Right hindlimb (tissue), 1 donor: ENCODE measurements around the gene CD101.
"Not testable (repeated sequence)": the region's sequence is repeated elsewhere in the genome, so short reads cannot be mapped to it uniquely, and the experiment has no call there.

ENCODE experiments used
- DNase-seq: peaks from one replicate; pipeline ENCODE4 v3.0.0-alpha.2; 2018

CD101 gene, protein sequence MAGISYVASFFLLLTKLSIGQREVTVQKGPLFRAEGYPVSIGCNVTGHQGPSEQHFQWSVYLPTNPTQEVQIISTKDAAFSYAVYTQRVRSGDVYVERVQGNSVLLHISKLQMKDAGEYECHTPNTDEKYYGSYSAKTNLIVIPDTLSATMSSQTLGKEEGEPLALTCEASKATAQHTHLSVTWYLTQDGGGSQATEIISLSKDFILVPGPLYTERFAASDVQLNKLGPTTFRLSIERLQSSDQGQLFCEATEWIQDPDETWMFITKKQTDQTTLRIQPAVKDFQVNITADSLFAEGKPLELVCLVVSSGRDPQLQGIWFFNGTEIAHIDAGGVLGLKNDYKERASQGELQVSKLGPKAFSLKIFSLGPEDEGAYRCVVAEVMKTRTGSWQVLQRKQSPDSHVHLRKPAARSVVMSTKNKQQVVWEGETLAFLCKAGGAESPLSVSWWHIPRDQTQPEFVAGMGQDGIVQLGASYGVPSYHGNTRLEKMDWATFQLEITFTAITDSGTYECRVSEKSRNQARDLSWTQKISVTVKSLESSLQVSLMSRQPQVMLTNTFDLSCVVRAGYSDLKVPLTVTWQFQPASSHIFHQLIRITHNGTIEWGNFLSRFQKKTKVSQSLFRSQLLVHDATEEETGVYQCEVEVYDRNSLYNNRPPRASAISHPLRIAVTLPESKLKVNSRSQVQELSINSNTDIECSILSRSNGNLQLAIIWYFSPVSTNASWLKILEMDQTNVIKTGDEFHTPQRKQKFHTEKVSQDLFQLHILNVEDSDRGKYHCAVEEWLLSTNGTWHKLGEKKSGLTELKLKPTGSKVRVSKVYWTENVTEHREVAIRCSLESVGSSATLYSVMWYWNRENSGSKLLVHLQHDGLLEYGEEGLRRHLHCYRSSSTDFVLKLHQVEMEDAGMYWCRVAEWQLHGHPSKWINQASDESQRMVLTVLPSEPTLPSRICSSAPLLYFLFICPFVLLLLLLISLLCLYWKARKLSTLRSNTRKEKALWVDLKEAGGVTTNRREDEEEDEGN

GRCh38 chr1:117001254-117001927 is at the start of gene CD101:
Gene CD101, plus strand, starts transcription at chr1:117001760. Its CDS starts 58 bp downstream, at chr1:117001818.
- no peak for DNase-seq

- DNase-seq = no peak
Measured at GRCh38 chr1:116952738-116953275, 48.8 kb upstream of the CD101 start.

DNA sequence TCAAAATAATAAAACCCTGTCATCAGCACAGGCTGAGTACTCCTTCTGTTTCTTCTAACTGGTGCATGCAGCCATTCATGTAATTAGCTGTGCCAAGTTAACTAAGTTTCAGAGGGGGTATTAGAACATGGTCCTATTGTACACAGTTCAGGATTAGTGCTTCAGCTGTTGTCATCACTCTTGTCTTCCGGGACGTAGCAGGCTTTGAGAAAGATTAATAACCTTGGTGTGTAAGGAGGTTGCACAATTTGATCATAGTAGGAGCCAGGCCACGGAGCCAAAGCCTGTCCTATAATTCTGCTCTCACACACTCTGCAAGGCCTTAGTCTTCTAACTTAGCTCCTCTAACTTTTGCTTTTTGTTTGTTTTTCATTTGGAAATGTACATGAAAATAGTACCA is 47.1 kb upstream of the CD101 start:
- DNase-seq = peak; percentile 39

DNA sequence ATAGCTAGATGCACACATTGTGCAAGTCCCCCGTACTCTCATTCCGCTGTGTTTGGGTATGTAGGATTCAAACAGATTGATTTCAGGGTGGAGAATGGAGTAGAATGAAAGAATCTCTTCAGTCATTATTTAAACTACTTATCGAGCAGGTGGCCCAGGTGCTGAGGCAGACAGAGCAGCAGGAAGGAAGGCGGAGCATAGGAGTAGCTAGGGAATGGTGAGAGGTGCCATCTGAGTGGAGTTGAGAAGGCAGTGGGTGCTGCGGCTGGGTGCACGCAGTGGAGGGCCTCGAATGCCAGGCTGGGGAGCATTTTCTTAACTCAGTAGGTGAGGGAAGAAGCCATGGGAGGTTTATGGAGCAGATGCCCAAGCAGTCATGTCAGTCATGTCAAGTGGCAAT is 45.2 kb upstream of the CD101 start:
- no peak for DNase-seq

DNA sequence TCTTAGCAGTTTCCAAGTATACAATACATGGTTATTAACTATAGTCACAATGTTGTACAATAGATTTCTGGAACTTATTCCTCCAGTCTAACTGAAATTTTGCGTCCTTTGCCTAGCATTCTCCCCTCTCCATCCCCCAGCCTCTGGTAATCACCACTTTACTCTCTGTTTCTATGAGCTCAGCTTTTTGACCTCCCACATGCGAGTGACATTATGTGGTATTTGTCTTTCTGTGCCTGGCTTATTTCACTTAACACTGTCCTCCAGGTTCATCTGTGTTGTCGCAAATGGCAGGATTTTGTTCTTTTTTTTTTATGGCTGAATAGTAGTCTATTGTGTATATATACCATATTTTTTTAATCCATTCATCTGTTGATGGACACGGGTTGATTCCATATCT is 43.9 kb upstream of the CD101 start:
- DNase-seq = no peak

GRCh38 chr1:116958110-116958509 is 43.5 kb upstream of the CD101 start:
- DNase-seq = no peak

DNA sequence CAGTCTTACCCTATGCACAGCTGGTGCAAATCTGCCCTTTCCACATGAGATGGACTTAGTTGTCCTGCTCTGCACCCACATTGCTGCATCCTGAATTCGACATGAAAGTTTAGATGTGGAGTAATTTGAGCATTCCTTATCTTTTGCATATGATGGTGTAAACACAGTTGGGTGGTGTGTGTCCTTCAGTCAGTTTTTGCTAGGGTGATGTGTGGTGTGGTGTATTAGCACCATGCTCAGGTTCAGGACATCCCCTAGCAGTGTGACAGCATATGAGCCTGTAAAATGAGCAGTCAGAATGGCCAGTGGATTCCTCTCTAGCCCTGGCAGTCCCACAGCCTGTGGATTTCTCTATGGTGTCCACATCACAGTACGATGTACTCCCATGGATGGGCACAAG is 42.6 kb upstream of the CD101 start:
- no peak for DNase-seq

DNA sequence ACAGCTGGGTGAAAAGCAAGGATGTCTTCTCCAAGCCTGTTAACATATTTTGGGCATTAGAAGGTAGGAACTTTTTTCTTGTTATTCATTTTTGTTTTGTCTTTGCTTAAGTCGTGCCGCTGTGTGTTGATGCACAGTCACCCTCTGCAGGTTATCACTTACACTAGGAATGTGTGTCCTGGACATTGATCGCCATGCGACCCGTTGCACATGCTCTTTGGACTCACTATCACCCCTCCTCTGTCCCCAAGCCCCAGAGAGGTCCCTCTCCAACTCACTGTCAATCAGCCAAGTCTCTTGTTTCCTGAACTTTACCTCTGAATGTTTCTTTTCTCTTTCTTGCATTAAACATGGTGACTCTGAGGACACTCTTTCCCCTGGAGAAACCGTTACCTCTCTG is 40.0 kb upstream of the CD101 start:
- DNase-seq = no peak

GRCh38 chr1:116962987-116963639 is 38.4 kb upstream of the CD101 start:
- no peak for DNase-seq

GRCh38 chr1:116966791-116967190 is 34.8 kb upstream of the CD101 start:
- no peak for DNase-seq

DNA sequence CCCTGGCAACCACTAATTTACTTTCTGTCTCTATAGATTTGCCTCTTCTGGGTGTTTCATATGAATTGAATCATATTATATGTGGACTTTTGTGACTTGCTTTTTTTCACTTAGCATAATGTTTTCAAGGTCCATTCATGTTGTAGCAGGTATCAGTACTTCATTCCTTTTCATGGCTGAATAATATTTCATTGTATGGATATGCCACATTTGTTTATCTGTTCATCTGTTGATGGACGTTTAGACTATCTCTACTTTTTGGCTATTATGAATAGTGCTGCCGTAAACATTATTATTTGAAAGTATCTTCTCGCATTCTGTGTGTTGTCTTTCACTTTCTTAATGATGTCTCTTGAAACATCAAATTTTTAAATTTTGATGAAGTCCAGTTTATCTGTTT is 32.8 kb upstream of the CD101 start:
- DNase-seq = no peak

- no peak for DNase-seq
Measured at GRCh38 chr1:116971258-116971860, 30.2 kb upstream of the CD101 start.

- DNase-seq = no peak
Measured at GRCh38 chr1:116971965-116972673, 29.4 kb upstream of the CD101 start.

DNA sequence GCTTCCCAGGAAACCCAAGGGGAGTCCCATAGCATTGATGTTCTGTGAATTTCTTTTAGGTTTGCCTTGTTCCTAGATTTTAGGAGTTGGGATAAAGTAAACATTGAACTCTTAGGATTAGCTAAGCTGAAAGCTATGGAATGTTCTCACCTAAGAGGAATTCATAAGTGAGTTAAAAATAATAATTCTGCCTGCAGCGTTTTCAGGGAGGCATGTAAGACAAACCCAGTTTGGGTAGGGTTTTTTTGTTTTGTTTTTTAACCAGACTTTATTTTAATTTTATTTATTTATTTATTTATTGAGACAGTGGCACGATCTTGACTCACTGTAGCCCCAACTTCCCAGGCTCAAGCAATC is 28.9 kb upstream of the CD101 start:
- DNase-seq = no peak

GRCh38 chr1:116980309-116980708 is 21.3 kb upstream of the CD101 start:
- not testable (repeated sequence) for DNase-seq

DNA sequence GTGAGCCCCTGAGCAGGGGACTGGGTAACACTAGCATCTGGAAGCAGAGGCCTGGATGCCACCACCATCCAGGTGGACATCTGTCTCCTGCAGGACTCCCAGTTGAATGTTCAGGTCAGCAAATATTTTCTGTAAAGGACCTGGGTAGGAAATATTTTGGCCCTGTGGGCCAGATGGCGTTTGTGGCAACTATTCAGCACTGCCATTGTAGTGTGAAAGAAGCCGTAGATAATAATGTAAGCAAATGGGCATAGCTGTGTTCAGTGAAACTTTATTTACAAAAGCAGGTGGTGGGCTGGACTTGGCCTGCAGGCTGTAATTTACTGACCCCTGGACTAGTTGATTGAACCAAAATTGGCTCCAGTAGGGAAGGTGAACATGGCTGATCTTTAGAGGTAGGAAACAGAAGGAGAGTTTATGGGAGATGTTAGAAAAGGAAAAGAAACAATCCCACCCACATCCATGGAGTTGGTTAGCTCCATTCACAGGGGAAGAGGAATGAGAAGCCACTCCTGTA is 20.0 kb upstream of the CD101 start:
- DNase-seq = no peak

DNA sequence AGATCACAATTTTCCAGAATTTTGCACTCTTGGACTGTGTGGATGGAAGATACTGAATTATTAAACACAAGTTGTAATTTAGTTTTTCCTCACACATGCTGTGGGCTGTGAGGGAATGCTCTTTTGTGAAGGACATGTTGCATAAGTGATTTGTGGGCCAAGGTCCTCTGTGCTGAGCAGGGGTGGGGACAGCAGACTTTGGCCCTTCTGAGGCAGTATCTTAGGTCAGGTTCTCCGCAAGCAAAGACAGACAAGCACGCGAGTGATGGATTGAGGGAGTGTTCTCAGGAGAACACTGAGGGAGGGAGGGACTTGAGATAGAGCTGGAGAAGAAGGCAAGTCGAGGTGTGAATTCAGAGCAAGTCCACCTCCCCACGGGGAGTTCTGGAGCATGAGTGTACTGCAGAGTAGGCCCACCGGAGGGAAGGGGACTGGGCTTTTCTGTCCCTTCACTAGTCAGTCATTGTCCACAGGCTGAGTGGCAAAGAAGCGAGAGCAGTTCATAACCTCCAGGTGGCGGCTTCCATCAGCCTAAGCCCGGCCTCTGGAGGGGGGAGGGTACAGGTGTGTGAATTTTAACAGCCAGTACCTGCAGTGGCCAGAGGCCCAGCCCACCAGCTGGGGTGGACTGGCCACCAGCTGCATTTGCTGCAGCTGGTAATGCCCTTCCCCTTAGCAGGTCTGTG is 19.1 kb upstream of the CD101 start:
- no peak for DNase-seq

GRCh38 chr1:116983112-116983511 is 18.4 kb upstream of the CD101 start:
- no peak for DNase-seq

- DNase-seq = no peak
Measured at GRCh38 chr1:116983678-116984077, 17.9 kb upstream of the CD101 start.

- no peak for DNase-seq
Measured at GRCh38 chr1:116984406-116985160, 17.0 kb upstream of the CD101 start.
